NCI-H345 treated with DMSO at 0.1 percent for 48 hours (cell line): ENCODE results near the gene HIPK2.

Experiments
- DNase-seq: peaks from one replicate; lab custom pipeline; 2025; ENCODE audit not compliant: unreplicated experiment; lab: John Stamatoyannopoulos, UW

HIPK2 gene

DNA sequence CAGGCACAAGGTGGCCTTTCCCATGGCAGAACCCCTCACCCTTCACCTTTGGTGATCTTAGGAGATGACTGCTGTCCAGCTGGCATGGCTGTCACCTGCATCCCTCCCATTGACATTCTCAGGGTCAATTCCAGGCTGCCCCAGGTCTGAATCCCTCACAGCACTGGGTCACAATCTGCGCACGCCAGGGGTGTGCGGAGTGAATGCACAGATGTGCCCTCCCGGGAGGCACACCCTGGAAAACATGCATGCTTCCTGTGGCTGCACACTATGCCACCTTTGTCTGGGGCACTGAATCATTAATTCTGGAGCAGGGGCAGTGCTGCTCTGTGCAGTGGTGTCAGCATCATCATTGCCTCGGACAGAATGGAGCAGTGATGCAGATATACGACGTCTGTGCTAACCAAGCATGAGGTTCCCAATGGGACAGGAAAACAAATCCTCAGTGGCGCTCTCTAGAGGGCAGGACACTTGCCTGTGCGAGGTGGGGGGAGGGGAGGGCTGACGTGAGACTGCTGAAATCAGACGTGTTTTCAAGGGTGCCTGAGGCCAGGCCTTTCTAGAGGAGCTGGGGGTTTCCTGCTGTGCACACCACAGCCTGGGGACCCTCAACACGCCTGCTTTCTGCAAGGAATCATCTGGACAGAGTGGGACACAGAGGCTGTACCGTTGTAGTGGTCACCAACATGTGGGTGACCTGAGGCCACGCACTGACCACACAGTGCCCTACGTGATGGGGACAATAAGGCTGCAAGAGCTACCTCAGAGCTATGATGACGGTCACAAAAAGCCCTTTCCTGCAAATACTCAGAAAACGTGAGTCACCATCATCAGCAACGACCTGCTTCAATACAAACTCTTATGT is 77.9 kb downstream of the HIPK2 start:
- DNase-seq, result no peak

- DNase-seq, result no peak
These were observed 79.0 kb downstream of the HIPK2 start for GRCh38 chr7:139698844-139699243.

- DNase-seq, result no peak
These were observed 79.5 kb downstream of the HIPK2 start for GRCh38 chr7:139698278-139698677.

GRCh38 chr7:139697056-139697455 is 80.7 kb downstream of the HIPK2 start:
- peak; percentile 52 for DNase-seq

DNA sequence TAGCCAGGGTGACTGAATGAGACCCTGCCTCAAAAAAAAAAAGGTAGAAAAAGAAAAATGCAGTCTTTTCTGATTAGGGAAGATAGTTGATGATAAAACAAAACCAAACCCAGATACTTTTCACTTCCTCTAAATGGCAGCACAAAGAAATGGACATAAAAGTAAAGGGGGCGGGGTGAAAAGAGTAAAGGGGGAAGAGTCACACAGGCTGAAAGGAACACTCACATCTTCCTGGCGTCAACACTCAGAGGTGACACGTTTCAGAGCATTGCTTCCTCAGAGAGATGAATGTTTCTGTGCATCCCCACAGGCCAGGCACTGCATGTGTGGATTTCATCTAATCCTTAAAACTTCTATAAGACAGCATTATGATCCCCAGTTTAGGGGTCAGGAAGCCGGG is 81.2 kb downstream of the HIPK2 start:
- no peak for DNase-seq

GRCh38 chr7:139695588-139695987 is 82.2 kb downstream of the HIPK2 start:
- DNase-seq, result no peak

DNA sequence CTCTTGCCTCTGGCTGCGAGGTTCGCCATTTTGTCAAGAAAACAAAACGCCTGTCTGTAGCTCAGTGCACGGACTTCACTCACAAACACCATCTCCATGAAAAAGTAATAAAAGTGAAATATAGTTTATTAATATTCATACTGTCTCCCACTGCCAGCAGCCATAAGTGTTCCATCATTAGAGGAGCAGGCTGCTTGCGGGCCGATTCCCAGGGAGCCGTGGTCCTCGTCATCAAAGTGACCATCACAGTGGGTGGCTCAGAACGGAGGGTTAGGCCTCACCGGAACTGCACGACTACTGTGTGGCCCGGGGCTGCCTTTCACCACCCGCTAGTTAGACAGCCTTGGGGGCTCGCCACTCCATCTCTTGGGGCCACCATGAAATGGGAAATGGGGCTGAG is 82.7 kb downstream of the HIPK2 start:
- no peak for DNase-seq

DNA sequence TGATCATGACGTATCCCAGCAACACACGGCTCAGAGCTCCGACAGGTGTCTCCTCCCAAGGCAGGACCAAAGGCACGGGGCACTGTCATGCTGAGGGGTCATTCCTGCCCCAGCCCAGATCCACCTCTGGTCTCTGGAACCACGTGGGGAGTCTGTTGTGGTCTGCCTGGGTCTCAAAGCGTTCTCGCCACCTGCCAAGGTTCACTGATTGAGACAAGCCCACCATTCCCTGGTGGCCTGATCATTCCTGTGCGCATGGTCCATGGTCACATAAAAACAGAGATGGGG is 83.5 kb downstream of the HIPK2 start:
- DNase-seq, result no peak

- no peak for DNase-seq
These were observed 84.0 kb downstream of the HIPK2 start for GRCh38 chr7:139693651-139694388.

- no peak for DNase-seq
These were observed 85.1 kb downstream of the HIPK2 start for GRCh38 chr7:139692723-139693122.

GRCh38 chr7:139691253-139691781 is 86.5 kb downstream of the HIPK2 start:
- no peak for DNase-seq

DNA sequence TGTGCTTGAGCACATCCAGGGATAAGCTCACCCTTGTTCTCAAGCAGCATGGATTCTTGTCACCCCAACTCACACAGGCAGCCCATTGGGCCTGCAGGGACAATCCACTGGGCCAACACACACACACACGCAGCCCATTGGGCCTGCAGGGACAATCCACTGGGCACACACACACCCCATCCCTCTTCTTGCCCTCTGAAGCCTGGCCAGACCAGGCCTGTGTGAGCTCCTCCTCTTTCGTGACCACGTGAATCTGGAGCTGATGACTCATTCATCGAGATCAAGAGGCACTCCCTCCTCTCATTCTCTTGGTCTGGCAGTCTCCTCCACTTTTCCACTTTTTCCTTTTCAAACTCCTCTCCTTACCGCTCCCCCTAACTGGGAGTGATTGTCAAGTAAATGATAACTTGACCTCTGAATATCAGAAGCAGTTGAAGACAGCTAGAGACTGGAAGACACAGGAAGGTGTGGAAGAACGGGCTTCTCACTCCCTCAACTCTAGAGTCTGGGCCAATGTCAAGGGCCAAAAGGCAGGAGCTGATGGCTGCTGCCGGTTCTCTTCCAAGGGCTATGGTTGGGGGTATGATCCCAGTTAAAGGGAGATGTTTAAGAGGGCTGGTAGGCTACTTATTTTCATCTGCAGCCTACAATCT is 89.7 kb downstream of the HIPK2 start:
- no peak for DNase-seq

DNA sequence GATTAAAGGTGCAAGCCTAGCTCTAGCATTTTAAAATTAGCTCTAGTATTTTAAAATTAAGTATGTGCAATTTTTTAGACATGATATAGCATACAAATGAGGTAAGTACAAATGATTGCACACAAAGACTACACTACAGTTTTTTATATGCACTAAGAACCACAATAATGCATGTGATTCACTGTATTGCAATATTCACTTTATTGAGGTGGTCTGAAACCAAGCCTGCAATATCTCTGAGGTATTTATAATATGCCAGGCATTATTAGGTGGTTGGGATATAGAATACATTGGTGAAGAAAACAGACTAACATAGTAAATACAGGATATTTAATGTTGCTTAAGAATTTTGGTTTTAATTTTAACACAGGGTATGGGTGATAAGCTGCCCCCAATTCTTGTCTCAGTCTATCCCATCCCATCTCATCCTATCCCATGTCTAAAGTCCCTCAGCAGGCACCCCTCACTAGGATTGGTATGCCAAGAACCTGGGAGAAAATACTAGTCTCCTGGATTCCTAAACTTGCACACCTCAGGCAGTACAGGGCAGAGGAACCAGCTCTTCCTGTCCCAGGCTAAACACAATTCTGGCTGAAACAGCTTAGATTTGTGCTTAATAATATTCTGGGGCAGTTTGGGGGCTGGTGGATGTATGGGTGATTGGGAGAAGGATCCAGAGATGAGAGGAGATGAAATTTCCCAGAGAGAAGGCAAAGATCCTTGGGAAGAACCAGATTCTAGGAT is 90.4 kb downstream of the HIPK2 start:
- DNase-seq, result no peak

GRCh38 chr7:139683137-139683921 is 94.5 kb downstream of the HIPK2 start:
- DNase-seq, result no peak

DNA sequence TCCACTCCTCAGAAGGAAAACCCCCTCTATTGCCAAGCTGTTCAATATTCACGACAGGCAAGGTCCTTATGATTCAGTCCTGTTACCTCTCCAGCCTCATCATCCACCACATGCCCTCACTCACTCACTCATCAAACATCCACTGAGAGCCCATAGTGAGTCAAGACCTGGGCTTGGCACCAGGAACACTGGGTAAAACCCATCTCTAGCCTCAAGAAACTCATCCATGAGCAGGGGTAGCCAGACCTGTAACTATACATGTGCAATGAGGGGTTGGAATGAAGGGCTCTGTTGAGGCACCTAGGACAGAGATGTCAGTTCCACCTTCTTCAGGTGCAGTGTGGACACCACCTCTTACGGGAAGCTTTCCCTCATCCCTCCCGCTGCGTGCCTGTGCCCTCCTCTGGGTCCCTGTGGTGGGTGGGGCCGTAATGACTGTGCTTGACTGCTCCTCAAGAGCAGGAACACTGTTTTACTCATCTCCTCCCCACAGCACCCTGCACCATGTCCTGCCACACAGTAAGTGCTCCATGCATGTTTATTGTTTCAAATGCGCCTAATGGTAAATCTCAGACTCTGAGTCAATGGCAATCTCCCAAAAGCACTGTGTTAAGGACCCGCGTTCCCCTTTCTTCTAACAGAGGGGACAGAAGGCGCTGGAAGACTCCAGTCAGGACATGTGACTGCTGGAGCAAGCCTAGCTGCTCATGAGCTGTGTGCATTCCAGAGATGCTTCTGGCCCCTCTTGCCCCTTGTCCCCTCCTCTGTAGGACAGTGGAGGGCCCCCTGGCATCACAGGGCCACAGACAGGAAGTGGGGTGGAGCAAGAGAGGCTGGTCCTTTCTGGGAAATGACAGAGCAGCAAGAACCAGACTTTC is 95.4 kb downstream of the HIPK2 start:
- DNase-seq, result no peak

- no peak for DNase-seq
These were observed 96.0 kb downstream of the HIPK2 start for GRCh38 chr7:139681812-139682135.

DNA sequence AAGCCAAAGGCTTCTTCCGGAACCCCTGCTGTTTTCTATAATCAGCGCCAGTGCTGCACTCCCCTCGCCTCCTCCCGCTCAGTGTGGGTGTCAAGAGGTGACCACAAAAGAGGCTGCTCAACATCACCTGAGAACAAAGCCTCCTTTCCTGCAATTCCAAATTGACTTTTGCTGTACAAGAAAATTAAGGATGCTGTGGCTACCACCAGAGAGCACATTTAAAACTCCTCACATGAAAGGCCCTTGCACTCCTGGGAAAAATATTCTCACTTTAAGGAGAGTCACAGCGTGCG is 96.4 kb downstream of the HIPK2 start:
- peak; percentile 76 for DNase-seq

- peak; percentile 87 for DNase-seq
These were observed 96.9 kb downstream of the HIPK2 start for GRCh38 chr7:139680676-139681462.
